ENCODE measurements around the gene PRX. TPM values are rescaled to one million over a fixed set of nuclear protein-coding genes. Genes with fewer than 3 reads are reported as not detected.
"Not testable (repeated sequence)": the region's sequence is repeated elsewhere in the genome, so short reads cannot be mapped to it uniquely, and the experiment has no call there.

The PRX gene
- total RNA-seq, 1 experiment from 2014 or later, result 1.5 TPM

DNA sequence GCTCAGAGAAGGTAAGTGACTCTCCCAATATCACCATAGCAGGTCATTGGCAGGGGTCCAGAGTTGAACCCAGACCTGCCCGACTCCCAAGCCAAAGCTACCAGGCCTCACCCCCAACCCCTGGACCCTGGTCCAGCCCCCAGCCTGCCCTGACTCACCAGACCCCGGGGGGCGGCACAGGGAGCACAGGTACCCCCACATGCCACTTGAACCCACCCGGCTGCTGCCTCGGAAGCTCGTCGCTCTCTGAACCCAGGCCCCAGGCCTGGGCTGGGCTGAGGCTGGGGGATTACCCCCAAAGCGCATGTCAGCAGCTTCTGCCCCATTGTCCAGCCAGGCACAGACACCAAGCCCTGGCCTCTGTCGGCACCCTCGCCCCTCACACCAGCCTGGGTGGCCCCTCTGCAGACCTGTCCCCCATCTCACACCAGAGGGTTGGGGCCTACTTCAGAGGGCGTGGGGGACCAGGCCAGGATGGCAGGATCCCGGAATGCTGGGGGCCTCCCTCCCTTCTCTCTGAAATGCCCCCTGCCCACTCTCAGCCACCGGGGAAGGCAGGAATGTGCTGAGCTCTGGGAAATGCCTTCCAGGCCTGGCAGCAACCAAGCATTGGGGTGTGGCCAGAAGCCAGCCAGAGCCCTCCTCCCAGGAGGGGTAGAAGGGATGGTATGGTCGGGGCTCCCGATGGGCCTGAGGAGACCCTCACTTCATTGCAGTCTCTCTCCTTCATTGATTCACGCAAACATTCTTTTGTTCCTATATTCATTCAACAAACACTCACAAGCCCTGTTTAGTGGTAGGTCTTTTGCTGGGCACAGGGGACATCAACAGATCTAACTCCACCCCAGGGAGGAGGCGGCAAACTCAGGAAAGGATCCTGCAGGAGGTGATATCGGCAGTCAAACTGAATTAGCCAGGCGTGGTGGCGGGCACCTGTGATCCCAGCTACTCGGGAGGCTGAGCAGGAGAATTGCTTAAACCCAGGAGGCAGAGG, 1.7 kb upstream of the PRX start:
- no peak for DNase-seq (ENCODE audit: low spot score)

DNA sequence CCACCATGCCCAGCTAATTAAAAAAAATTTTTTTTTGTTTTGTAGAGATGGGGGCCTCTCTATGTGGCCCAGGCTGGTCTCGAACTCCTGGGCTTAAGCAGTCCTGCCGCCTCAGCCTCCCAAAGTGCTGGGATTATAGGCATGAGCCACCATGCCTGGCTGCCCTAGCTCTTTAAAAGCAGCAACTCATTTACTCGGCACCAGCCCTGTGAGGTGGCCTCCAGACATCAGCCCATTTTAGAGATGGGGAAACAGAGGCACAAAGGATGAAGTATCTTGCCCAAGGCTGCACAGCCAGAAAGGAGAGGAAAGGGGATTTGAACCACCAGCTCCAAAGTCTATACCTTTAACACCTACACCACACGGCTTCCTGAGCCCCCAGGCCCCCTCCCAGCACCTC, 312 bp downstream of the PRX start:
- no peak for DNase-seq (ENCODE audit: low spot score)

DNA sequence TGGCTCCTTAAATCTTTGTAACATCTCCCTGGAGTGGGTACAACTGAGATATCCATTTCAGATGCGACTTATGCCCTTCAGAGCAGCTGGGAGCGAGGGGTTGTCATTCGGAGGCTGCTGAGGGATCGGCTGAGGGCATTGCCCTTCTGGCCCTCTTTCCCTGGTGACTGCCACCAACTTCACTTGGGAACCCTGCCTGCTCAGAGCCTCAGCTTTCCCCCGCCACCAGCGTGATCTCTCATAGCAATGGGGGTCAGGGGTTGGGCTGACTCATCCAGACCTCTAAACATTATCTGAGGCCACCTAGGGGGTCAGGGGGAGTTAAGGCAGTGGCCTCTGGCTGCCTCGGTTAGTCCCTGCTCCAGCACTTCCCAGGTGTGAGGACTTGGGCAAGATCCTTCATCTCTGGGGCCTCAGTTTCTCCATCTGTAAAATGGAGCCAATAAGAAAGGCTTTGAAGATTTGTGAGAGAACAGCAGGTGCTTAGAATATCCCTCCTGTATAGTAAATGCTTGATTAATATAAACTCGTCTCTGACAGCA, 1.1 kb downstream of the PRX start:
- no peak for DNase-seq (ENCODE audit: low spot score)

DNA sequence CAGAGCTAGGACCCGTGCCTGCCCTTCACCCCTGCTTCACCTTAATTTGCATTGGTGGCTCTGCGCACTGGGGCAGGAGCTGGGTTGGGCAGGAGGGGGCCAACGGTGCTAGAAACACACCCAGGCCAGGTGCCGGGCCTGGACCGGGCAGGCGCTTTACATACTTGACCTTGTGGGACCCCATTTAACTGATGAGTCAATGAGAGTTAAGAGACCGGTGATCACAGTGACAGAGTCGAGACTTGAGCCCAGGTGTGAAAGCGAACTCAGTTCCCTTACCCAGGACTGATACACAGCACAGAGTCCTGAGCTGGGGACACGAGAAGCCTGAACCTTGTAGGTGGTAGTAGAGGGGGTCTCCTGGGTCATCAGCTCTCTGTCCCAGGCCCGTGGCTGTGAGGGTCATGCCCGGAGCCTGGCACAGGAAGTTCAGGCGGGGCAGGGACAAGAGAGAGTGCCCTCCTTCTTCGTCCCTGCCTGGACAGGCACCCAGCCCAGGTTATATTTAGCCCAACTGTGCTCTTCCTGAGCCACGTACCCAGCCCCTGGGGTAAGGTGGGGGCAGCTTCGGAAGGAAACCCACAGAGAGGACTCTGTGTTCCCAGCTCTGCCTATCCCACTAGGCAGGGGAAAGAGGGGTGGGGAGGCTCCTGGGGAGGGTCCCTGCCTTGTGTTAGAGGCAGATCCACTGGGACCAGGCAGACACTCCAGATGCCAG, 1.9 kb downstream of the PRX start:
- DNase-seq (ENCODE audit: low spot score), result peak; percentile 35

DNA sequence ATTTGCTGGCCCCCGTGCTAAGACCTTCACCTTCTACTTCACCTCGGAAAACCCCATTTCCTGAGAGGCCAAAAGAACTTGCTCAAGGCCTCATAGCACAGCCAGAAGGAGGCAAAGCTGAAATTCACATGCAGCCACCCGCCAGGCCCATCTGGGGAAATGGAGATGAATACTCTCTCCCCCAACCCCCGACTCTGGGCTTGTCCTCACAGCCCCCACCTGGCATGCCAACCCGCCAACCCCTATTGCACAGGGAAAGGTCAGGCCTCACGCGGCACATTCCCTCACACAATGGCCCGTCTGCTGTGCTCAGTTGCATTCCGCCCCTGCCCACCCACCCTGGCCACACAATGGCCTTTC, 3.2 kb downstream of the PRX start:
- no peak for DNase-seq (ENCODE audit: low spot score)

DNA sequence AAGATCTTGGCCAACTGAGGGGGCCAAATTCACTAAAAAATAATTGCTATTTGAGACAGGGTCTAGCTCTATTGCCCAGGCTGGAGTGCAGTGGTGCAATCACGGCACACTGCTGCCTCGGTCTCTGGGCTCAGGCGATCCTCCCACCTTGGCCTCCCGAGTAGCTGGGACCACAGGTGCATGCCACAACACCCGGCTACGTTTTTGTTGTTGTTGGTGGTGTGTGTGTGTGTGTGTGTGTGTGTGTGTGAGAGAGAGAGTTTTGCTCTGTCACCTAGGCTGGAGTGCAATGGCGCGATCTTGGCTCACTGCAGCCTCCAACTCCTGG, 4.6 kb downstream of the PRX start:
- DNase-seq (ENCODE audit: low spot score), result not testable (repeated sequence)

DNA sequence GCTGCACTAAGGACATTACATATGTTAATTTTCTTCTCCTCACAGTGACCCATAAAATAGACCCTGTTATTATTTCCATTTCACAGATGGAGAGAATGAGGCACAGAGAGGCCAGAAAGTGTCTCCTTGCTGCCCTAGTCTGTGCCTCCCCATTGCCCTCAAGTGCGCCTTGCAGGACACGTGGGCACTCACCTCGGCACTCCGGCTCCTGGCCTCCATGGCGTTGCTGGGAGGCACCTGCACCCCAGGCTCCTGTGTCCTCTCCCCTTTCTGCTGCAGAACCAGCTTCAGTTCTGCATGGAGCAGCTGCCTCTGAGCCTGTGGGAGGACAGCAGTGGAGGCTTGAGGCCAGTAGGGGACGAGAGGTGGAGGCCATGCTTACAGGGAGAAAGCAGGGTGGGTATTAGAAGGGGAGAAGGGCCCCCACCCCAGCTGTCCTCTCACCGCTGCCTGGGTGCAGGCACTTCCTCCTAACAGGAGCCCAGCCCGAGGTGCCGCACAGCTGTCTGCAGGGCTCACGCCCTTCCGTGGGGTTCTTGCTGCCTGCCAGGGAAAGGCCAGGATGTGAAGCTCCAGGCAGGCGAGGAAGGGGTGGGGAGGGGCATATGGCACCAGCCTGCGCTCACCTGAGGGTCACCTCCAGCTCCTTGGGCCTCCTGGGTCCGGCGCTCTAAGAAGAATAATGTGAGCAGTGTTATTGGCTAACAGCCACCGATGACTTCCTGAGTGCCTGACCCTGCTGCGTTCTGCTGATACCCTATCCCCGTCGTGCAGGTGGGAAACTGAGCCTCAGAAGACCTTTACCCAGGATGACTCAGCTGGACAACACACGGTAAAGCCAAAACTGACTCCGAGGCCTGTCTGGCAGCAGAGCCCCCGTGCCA, 5.2 kb downstream of the PRX start:
- DNase-seq (ENCODE audit: low spot score), result no peak

DNA sequence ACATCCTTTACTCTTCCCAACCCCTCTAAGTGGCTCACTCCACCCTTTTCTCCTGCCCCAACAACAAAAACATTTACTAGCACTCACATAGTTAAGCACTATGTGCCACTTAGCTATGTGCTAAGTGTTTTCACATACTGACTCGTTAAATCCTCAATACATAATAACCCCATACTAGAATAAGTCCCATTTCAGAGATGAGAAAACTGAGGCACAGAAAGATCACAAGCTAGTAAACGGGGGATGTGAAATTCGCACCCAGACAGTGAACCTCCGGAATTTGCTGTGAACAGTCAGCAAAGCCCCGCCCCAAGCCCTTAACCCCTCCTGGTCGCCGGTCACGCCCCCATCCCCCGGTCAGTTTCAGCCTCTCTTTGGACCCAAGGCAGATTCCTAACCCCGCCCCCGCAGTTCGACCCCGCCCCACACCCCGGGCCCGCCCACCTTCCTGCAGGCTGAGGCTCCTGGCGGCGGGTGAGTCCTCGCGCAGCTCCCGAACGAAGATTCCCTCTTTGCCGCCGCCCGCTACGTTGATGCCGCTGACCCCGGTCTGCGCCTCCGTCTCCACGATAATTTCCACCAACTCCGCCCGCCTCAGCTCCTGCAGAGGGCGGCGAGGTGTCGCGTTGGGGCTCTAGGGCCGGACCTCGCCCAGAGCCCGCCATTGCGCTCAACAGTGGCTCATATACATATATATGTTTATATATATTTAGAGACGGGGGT, 9.8 kb downstream of the PRX start:
- DNase-seq (ENCODE audit: low spot score), result peak; percentile 85

DNA sequence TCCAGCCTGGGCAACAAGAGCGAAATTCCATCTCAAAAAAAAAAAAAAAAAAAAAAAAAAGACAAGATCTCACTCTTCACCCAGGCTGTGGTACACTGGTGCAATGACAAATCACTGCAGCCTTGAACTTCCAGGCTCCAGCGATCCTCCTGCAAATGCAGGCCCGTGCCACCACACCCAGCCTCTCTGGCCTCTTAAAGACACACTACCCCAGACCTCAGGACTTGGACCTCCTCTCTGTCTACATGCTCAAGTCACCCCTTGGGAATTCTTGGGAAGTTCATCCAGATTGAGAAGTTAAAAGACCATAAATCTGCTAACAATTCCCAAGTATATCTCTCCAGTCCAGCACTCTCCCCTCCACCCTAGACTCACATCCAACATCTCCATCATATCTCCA, 12.6 kb downstream of the PRX start:
- DNase-seq (ENCODE audit: low spot score), result no peak

DNA sequence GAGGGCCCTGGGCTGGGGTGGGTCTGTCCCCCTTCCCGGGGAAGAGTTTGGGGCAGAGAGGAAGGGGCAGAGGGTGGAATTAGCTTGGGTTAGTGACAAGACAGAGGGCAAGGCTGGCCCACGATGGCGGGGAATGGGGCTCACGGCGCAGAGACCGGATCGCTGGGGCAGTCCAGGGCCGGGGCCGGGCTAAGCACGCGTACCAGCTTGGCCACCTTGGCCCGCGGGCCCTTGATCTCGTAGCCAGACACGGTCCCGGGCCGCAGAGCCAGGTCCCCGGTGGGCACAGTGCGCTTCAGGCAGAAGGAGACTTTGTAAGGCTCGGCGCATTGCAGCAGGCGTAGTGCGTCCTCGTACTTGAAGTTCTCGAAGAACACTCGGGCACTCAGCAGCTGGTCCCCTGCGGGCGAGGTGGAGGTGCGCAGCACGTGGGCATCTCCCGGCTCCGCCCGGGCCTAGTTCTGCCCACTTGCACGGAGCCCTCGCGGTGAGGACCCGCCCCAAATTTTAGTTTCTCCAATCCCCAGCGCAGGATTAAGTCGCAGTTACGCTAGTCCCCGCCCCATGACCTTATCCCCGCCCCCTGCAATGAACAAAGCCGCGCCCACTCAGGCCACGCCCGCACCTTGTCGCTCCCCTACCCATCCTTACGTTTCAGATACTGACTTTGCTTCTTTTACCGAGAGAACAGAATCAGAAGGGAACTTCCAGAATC, 14.6 kb downstream of the PRX start:
- no peak for DNase-seq (ENCODE audit: low spot score)

DNA sequence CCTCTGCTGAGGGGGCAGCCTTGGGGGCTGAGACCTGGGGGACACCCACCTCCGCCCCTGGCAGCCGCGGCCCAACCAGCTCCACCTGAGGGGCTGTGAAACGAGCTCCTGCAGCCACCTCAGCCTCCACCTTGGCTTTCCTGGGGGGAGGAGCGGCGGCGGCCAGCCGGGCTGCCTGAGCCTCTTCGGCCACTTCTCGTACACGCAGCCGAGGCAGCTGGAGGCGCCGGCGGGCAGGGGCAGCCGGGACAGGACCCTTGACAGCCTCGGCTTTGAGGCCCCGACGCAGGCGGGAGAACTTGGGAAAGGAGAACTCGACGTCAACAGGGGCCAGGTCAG, 15.6 kb downstream of the PRX start:
- DNase-seq (ENCODE audit: low spot score), result no peak

DNA sequence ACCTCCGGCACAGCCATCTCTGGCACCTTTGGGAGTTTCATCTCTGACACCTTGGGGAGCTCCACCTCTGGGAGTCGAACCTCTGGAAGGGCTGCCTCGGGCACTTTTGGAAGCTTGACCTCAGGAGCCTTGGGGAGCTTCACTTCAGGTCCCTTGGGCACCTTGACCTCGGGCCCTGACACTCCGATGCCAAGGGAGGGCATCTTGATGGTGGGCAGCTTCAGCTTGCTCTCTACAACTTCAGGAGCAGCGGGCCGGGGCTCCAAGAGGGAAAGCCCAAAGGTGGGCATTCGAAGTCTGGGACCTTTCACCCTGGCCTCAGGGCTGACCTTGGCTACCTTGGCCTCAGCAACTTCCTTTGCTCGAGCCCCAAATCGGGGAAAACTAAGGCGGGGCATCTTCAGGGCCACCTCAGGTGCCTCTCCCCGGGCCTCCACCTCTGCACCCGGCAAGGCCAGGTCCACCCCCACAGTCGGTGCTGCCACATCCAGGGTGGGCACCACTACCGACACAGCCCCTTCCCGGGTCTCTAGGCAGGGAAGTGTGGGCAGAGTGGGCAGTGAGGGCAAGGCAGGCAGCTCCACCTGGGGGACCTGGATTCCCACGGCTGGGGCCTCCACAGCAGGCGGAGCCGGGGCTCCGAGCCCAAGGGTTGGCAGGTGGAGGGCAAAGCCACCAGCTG, 16.2 kb downstream of the PRX start:
- no peak for DNase-seq (ENCODE audit: low spot score)

DNA sequence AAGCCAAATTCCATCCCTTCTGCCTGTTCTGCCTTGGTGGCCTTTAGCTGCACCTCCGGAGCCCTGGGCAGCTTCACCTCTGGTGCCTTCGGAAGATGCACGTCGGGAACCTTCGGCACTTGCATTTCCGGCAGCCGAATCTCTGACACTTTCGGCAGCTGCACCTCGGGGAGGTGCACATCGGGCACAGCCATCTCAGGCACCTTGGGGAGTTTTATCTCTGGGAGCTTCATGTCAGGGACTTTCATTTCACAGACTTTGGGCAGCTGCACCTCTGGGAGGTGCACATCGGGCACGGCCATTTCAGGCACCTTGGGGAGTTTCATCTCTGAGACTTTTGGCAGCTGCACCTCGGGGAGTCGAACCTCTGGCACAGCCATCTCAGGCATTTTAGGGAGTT, 17.2 kb downstream of the PRX start:
- no peak for DNase-seq (ENCODE audit: low spot score)

DNA sequence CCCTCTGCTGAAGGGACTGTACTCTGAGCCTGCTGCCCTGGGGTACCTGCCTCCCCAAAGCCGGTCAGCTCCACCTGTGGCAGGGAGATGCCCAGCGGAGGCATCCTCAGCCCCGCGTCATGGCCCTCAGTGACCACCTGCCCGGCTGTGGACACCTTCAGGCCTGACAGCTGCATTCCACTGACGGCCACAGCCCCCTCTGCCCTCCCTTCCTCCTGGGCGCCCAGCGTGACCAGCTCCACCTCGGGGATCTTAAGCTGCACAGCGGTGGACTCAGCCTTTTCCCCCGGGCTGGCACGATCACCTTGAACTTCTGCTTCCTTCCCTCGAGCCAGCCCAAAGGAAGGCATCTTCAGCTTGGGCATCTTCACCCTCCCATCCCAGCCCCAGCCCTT, 18.4 kb downstream of the PRX start:
- no peak for DNase-seq (ENCODE audit: low spot score)

DNA sequence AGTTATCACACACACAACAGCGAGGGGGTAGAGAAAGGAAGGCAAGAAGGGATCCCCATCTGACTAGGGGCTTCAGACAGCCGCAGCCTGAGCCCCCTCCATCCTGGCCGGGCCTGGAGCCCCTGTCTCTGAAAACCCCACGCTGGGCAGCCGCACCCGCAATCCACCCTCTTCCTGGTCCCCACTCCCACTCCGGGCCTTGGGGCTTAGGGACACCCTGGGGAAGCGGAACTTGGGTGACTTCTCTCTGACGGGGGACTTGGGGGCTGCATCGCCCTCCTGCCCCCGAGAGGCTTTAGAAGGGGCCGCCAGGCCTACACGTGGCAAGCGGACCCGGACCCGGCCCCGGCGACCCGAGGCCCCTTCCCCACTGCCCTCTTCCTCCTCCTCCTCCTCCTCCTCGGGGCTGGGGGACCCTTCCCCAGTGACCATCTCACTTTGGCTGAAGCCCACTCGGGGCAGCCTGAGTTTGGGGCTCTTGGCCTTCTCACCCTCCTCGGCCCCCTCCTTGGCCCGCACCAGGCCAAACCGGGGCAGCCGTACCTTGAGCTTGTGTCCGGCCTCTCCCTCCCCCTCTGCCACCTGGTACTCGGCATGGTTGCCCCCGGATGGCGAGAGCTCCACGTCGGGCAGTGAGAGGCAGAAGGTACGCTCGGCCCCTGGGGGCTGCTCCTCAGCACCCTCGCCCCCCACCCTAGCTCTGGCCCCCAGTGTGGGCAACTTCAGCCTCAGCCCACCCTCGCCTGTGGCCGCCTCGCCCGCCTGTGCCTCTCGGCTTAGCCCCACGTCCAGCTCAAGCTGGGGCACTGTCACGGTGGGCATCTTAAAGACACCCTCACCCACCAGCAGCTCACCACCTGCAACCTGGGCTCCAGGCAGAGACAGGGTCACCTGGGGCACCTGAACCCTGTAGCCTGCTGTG, 19.0 kb downstream of the PRX start:
- no peak for DNase-seq (ENCODE audit: low spot score)

DNA sequence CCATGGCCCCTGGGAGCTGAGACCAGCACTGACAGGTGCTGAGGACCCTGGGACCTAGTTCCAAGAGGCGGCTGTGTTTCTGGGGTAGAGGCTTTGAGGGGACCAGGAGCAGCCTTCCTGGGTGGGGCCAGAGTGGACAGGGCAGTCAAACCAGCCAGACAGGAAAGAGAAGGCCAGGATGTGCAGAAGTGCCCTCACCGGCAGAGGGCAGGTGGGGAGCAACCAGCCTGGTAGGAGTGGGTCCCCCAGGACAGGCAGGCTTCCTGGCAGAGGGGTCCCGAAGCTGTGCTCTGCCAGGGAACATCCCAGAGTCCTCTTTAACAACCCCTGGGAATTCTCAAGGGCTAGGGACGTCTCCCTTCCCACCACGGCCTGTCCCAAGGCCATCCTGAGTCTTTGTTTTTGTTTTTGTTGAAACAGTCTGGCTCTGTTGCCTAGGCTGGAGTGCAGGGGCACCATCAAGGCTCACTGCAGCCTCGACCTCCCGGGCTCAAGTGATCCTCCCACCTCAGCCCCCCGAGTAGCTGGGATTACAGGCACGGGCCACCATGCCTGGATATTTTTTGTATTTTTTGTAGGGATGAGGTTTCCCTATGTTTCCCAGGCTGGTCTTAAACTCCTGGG, 20.2 kb downstream of the PRX start:
- DNase-seq (ENCODE audit: low spot score), result no peak

DNA sequence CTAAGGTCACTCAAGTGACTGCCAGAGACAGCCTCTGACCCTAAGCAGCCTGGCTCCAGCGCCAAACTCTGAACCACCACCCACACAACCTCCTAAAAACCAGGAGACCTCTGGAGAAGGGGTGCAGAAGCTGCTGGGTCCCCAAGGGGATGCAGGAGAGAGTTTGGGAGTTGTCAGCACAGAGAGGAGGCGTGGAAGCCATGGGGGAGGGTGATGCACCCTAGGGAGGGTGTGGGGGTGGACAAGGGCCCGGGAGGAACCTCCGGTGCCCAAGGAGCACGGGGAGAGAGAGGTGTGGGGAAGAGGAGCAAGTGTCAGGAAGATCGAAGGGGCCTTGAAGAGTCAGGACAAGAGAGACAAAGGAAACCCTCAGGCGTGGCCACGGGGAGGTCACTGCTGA, 21.1 kb downstream of the PRX start:
- no peak for DNase-seq (ENCODE audit: low spot score)

DNA sequence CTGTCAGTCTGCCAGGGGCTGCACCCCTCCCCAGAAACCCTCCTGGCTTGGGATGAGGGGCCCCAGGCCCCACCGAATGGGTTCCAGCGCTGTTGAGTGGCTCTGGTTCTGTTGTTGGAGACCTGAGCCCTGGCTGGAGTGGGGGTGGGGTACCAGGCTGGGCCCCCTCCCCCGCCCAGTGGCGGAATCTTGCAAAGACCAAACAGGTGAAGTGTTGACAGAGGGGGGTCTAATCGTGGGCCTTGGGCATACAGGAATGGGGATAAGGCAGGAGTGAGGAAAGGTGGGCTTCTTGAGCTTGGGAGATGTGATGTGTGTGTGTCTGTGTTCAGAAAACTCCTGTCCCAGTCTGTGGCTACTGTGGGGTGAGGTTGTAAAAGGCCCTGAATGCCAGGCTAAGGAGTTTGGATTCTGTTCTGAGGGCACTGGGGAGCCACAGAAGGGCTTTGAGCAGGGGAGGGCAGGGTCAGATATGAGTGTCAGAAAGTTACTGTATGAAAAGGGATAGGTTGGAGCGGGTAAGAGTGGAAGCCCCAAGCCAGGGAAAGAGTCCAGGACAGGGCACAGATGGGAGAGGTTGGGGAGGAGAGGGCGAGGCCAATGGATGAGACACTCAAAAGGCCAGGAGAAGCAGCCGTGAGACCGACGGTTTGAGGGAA, 23.0 kb downstream of the PRX start, which contains the start of gene HIPK4:
Gene HIPK4 (minus strand): TSS at position 98 of the 659 bp plus-strand sequence. CDS start 279 bp downstream, outside the sequence.
- DNase-seq (ENCODE audit: low spot score), result no peak

All from A172 (cell line).